Activated naive CD8-positive, alpha-beta T cell treated with anti-CD3 and anti-CD28 coated beads, Interleukin-2, amount 50 U/mL, for 16 hours (primary cell): ENCODE results near the gene PPIF.

Source experiments
- DNase-seq: peaks from one replicate; pipeline ENCODE4 v3.0.0-alpha.2; 2020; ENCODE audit warnings: low read depth, low spot score

Gene PPIF

DNA sequence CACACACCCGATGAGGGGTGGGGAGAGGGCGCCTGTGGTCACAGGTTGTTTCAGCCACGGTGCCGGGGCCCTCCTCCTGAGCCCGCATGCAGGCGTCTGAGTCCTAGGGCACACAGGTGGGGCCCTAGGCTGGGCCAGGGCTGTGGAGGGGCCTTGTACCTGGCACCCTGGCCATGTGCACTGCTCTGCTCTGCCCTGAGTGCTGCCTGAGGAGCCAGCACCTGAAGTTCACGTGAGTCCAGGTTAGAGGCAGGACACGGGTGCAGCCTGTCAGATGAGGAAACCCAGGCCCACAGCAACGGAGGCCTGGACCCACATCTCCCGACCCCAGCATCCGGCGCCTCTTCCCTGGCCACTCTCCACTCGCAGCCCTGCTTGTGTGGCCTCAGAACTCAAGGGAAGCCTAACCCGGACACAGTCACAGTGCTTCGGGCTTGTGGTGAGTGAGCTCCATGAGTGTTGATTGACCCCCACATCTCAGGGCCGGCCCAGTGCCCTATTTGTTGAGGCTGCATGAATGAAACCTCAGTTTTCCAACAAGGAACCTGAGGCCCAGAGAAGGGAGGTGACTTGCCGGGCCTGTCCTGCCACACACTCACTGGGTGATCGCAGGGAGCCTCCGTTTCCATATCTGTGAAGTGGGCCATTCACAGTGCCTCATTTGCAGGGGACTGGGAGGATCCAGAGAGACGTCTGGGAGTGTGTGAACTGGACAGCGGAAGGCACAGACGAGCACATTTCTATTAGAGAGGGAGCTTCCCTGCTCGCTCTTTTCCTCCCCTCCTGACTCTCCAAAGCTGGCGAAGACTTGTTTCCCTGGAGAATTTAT lies 39.6 kb downstream of the PPIF start:
- no peak for DNase-seq

DNA sequence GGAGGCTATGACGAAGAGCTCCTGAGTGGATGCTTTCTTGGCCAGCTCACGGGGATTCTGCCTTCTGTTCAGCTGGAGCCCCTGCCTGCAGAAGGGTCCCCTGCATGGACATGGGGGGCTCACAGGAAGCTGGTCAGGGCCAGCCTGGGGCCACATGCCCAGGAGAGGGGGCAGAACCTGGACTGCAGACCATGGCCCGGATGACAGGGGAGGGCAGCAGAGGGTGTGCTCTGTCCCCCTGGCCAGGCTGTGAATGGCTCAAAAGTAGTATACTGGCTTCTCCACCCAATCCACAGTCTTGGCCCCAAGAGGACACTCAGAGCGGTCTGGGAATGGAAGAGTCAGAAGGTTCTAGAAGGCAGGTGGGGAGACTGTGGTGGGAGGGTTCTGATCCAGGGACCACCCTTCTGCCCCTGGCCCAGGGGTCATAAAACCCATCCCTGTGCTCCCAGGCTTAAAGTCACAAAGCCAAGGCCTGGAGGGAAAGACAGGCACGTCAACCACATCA lies 40.3 kb downstream of the PPIF start:
- DNase-seq, result no peak

GRCh38 chr10:79387974-79388850 lies 40.9 kb downstream of the PPIF start:
- DNase-seq, result no peak

GRCh38 chr10:79390057-79390456 lies 42.8 kb downstream of the PPIF start:
- DNase-seq, result no peak

- no peak for DNase-seq
Measured at GRCh38 chr10:79390551-79391229, 43.4 kb downstream of the PPIF start.

DNA sequence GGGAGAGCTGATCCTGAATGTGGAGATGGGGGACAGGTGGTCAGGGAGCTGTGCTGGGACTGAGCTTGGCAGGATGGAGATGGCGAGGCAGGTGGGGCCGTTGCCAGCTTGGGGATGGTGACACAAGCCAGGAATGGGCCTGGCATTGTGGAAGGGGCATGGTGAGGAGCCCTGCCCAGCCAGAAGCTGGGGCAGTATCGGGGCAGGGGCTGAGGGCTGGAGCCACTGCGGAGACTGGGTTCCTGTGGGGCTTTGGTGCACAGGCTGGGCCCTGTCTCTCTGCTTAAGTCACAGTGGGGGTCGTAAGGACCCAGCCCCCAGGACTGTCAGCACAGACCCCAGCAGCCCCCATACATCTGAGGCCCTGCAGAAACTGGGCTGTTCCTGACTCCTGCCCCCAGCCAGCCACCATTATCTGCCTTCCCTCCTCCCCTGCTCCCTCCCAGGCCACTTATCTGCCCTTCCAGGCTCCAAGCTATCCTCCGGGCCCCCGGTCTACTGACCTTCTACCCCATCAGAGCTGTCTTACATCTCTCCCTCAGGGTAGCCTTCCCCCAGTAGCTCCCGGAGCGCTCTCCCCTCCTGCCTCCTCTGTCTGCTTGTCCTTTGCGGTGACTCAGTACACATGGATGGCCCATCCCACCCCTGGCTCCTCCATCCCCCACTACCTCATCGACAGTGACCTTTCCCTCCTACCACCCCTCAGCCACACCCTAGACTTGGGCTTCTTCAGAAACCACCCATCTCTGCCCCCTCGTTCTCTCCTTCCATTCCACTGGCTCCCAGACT lies 44.2 kb downstream of the PPIF start:
- DNase-seq, result no peak

- no peak for DNase-seq
Measured at GRCh38 chr10:79392020-79392398, 44.7 kb downstream of the PPIF start.

DNA sequence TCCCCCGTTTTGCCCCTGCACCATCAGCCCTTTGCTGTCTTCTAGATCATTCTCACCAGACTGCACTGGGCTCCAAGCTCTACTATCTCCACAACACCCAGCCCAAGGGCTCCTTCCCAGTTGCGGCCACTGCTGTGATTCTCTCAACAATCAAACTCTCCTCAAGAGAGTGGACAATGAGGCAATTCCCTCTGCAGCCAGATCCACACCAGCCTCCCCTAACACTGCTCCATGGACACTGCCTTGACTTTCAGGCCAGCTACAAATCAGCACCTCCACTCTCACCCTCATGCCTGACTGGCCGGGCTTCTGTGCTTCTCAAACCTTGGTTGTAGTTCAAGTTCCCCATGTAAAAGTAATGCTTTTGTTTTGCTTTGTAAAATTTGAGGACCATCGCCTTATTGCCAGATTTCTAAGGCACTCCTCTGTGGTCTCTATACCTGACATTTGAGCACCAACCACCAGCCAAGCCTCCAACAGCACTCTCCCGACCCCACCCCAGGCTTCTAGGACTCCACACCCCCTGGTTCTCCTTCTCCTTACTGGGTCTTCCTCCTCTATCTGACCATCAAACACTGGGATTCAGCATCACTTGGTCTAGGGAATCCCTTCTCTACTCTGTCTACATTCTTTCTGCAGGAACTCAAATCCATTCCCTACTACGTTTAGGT lies 45.4 kb downstream of the PPIF start:
- no peak for DNase-seq

- no peak for DNase-seq
Measured at GRCh38 chr10:79393221-79393923, 46.1 kb downstream of the PPIF start.

DNA sequence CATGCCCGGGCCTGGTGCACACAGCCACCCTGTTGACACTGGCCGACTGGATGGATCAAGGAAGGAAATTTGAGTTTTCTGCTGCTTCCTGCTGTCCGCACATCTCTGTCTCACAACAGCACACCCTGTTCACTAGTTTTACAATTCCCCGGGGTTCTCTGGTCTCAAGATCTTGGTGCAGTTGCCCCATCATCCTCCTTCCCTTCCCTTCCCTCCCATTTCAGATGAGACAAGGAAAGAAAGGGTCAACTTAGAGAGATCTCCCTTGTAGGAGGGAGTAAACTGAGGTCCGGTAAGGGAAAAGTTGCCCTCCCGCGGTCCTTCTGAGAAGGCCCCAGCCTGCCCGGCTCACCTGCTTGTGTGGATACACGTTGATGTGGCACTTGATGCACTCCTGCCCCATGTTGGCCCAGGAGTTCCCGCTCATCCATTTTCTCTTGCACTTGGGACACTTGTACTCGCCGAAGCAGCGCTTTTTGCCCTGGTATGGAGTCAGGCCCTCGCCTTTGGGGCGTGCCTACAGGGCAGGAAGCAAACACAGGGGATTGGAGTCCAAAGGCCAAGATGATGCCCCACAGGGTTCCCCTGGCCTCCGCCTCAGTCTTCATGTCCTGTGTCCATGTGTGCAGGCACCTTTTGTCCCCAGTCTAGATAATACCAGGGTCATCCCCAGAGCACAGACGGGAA lies 46.8 kb downstream of the PPIF start:
- no peak for DNase-seq

DNA sequence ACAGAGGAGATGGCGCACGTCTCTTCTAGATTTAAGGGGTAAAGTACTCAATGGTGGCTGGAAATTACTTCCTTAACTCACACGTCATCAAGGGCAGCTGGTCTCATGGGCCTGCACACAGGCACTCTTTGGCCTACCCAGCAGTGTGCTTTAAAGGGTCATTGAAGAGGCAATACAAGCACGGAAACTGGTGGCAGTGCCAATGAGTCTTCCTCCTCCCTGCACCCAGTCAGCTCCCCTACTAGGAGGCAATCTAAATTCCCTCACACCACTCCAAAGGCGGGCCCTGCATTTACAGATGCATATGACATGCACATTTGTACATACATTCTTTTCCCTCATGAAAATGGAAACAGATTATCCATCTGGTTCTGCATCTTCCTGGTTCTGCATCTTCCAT lies 47.4 kb downstream of the PPIF start:
- DNase-seq, result no peak

DNA sequence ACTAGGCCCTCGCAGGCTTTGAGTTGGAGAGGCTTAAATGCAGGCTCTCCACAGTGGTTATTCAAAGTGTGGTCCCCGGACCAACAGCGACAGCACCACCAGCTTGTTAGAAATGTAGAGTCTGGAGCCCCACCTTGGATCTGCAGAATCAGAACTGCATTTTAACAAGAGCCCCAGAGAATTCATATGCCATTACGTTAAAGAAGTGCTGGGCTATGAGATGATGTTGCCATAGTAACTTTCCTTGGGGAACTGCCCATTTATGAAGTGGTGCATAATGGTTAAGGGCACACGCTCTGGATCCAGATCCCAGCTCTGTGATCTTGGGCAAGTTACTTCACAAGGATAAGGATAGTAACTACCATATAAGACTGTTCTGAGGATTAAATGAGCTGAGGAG lies 49.3 kb downstream of the PPIF start:
- DNase-seq, result no peak

- DNase-seq, result no peak
Measured at GRCh38 chr10:79397051-79397450, 49.8 kb downstream of the PPIF start.

DNA sequence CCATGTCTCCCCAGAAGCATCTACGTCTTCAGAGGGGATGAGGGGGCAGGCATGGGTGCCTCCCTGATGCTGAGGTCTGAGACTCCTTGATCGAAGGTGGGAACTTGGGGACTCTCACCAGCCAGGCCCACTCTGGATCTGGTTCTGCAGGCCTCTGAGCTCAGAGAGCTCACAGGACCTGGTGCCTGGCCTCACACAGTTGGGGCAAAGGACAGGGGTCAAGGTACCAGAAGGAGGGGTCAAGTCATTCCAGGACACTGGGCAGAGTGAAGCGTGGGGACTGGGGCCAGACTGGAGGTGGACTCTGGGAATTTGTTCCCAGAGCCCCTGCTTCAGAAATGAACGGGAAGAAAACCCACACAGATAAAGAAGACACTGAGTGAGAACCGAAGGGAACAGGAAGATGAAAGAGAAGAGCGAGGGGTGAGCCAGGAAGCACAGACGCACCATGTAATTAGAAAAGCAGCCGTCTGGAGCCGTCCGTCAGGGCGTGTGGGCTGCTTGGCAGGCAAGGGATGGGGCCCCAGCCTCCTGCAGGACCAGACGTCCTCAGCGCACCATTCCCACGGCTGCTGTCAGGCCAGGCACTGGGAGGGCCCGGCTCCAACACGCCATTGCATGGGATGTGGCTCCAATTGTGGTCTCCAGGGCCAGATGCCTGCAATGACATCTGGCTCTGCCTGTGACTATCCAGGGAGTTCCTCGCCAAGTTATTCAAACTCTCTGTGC lies 50.5 kb downstream of the PPIF start:
- no peak for DNase-seq

- DNase-seq, result no peak
Measured at GRCh38 chr10:79398642-79399041, 51.4 kb downstream of the PPIF start.

DNA sequence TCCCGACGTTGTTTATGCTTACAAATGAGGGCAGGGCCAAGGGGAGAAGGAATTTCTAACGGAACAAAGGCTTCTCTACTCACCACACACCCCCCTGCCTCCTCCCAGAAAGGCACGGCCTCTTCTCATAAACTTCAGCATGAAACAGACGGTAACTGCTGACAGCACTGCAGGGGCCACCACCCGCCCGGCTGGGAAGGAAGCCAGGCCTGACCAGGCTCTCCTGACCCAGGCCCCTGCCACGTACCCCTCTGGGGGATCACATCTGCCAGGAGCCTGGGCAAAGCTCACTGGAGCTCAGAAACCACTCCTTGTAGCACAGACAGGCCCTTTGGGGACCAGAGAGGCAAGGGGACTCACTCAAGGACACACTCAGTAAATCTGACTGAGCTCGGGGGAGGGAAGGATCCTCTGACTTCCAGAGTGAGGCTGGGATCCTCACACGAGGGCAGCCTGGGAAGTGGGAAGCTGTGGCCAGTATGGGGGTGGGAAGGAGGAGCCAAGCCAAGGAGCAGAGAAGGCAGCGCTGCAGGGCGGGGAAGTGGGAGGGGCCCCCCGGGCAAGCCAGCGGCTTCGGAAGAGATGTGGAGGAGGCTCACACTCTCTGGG lies 52.1 kb downstream of the PPIF start:
- DNase-seq, result no peak

GRCh38 chr10:79400146-79401004 lies 53.1 kb downstream of the PPIF start:
- DNase-seq, result no peak
